ENCODE results near the gene CDC6. TPM values are rescaled to one million over a fixed set of nuclear protein-coding genes. Genes with fewer than 3 reads are reported as not detected.

The CDC6 gene
- total RNA-seq, 1 donor from 2014 or later, result 2.3 TPM

DNA sequence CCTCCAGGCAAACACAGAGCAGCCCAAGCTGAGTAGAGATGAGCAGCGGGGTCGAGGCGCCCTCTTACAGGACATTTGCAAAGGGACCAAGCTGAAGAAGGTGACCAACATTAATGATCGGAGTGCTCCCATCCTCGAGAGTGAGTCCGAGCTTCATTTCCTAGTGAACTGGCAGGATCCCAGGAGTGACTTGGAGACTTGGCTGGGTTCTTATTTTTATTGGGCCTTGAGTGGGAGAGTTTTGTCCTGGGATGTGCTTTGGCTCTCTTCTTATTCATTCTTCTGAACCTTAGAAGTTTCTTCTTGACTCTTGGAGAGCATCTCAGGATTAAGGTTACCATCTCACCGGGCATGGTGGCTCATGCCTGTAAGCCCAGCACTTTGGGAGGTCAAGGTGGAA lies 27.2 kb upstream of the CDC6 start:
- Histone ChIP-seq H3K36me3 (peaks cover 92% of the 10 kb centered on the region), H3K4me3 (no peak overlapping the region), H3K9me3 (no peaks in the 10 kb centered on the region)

DNA sequence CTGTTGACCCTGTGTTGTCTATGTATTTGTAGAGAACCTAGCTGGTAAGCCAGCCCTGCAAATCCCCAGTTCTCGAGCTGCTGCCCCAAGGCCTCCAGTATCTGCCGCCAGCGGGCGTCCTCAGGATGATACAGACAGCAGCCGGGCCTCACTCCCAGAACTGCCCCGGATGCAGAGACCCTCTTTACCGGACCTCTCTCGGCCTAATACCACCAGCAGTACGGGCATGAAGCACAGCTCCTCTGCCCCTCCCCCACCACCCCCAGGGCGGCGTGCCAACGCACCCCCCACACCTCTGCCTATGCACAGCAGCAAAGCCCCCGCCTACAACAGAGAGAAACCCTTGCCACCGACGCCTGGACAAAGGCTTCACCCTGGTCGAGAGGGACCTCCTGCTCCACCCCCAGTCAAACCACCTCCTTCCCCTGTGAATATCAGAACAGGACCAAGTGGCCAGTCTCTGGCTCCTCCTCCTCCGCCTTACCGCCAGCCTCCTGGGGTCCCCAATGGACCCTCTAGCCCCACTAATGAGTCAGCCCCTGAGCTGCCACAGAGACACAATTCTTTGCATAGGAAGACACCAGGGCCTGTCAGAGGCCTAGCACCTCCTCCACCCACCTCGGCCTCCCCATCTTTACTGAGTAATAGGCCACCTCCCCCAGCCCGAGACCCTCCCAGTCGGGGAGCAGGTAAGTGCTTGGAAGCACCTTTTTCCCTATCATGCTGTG lies 23.1 kb upstream of the CDC6 start:
- Histone ChIP-seq H3K9me3 (no peaks in the 10 kb centered on the region), H3K27ac (no peak overlapping the region), H3K36me3 (peaks cover 98% of the 10 kb centered on the region), H3K4me3 (no peak overlapping the region), H3K4me1 (no peaks in the 10 kb centered on the region), H3K27me3 (ENCODE audit: low read depth) (no peaks in the 10 kb centered on the region)
- intact Hi-C loops (cut with DNase I), result no loop called here
- peak in 1 of 2 donors; percentile 16 for ATAC-seq
- TF ChIP-seq, protein P1, sequence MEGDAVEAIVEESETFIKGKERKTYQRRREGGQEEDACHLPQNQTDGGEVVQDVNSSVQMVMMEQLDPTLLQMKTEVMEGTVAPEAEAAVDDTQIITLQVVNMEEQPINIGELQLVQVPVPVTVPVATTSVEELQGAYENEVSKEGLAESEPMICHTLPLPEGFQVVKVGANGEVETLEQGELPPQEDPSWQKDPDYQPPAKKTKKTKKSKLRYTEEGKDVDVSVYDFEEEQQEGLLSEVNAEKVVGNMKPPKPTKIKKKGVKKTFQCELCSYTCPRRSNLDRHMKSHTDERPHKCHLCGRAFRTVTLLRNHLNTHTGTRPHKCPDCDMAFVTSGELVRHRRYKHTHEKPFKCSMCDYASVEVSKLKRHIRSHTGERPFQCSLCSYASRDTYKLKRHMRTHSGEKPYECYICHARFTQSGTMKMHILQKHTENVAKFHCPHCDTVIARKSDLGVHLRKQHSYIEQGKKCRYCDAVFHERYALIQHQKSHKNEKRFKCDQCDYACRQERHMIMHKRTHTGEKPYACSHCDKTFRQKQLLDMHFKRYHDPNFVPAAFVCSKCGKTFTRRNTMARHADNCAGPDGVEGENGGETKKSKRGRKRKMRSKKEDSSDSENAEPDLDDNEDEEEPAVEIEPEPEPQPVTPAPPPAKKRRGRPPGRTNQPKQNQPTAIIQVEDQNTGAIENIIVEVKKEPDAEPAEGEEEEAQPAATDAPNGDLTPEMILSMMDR (IDR thresholded peaks at IDR 0.05), result no peak
- no peak for DNase-seq

More for the DNA sequence above, 27.2 kb upstream of the CDC6 start:
- no peak overlapping the region for H3K27ac ChIP-seq
- no peaks in the 10 kb centered on the region for H3K27me3 ChIP-seq (ENCODE audit: low read depth)
- DNase-seq (no peak), ATAC-seq (no peak)
- intact Hi-C loops (cut with DNase I), result no loop called here
- H3K4me1 ChIP-seq, result no peaks in the 10 kb centered on the region
- TF ChIP-seq, protein P1 (IDR thresholded peaks at IDR 0.05), result no peak

DNA sequence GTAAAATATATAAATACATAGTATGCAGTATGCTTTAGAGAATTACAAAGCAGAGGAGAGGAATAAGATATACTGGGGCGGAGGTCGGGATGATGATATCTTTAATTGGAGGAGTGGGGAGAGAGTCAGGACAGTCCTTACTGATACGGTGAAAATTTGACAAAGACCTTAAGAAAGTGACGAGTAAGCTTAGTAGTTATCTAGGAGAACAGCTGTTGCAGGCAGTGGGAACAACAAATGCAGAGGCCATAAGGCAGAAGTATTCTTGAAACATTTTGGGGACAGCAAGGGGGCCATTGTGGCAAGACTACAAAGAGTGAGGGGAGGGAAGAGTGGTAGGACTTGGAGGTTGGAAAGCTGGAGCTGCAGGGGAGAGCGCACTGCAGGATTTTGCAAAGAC lies 22.3 kb upstream of the CDC6 start:
- Histone ChIP-seq H3K9me3 (no peaks in the 10 kb centered on the region), H3K4me1 (no peaks in the 10 kb centered on the region), H3K27ac (no peak overlapping the region), H3K27me3 (ENCODE audit: low read depth) (no peaks in the 10 kb centered on the region), H3K4me3 (no peak overlapping the region), H3K36me3 (peaks cover 96% of the 10 kb centered on the region)
- intact Hi-C loops (cut with DNase I), result no loop called here
- ATAC-seq (no peak), DNase-seq (no peak)
- TF ChIP-seq, protein P1 (IDR thresholded peaks at IDR 0.05), result no peak

DNA sequence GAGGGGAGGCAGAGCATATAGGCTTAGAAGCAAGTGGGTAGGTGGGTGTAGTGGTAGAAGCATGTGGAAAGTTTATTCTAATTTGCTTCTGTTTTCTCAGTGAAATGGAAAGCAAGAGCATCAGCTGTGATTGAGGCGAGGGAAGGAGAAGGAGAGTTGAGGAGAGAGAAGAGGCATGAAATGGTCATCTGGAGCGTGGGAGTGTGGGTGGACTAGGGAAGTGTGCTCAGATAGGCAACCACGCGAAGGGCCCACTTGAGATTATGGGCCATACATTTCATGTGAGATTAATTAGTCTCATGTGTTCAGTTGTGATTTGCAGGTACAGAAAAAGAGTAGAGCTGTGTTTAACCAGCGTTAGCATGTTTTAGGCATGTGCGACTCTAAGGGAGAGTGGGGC lies 20.8 kb upstream of the CDC6 start:
- Histone ChIP-seq H3K36me3 (peaks cover 96% of the 10 kb centered on the region), H3K27ac (no peak overlapping the region), H3K9me3 (no peaks in the 10 kb centered on the region), H3K4me3 (no peak overlapping the region), H3K4me1 (no peaks in the 10 kb centered on the region), H3K27me3 (ENCODE audit: low read depth) (no peaks in the 10 kb centered on the region)
- TF ChIP-seq, protein P1 (IDR thresholded peaks at IDR 0.05), result no peak
- DNase-seq (no peak), ATAC-seq (no peak)
- intact Hi-C loops (cut with DNase I), result no loop called here

DNA sequence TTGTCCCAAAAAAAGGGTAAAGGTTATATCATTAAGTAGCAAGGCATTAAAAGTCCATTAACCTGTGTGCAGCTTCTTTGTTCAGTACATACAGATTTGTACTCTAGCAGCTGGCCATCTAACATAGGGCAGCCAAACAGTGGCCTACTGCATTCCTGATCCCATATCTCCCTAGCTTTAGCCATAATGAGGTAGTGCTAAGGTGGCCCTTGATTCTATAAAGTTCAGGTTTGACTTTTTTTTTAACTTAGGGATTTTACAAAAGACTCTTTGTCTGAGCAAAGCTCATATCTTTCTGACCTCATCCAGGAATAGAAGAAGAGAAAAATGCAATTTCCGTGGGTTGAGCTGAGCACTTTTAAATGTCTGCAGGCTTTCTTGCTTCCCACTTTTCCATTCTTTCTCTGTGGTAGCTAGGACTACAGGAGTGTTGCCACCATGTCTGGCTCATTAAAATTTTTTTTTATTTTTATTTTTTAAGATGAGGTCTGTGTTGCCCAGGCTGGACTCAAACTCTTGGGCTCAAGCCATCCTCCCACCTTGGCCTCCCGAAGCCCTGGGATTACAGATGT lies 19.5 kb upstream of the CDC6 start:
- H3K27ac ChIP-seq, result no peak overlapping the region

More for the DNA sequence above, 19.5 kb upstream of the CDC6 start:
- H3K4me1 ChIP-seq, result no peaks in the 10 kb centered on the region
- H3K36me3 ChIP-seq, result peaks cover 96% of the 10 kb centered on the region
- ATAC-seq (no peak), DNase-seq (no peak)
- no peaks in the 10 kb centered on the region for H3K9me3 ChIP-seq
- no peaks in the 10 kb centered on the region for H3K27me3 ChIP-seq (ENCODE audit: low read depth)
- no peak overlapping the region for H3K4me3 ChIP-seq
- TF ChIP-seq, protein P1 (IDR thresholded peaks at IDR 0.05), result no peak
- intact Hi-C loops (cut with DNase I), result no loop called here
